Measurements from ENCODE around the gene CACNA1S. TPM values are rescaled to one million over a fixed set of nuclear protein-coding genes. Genes with fewer than 3 reads are reported as not detected.

Gene CACNA1S
- total and polyA plus RNA-seq, 2 experiments from 2014 or later: not detected

DNA sequence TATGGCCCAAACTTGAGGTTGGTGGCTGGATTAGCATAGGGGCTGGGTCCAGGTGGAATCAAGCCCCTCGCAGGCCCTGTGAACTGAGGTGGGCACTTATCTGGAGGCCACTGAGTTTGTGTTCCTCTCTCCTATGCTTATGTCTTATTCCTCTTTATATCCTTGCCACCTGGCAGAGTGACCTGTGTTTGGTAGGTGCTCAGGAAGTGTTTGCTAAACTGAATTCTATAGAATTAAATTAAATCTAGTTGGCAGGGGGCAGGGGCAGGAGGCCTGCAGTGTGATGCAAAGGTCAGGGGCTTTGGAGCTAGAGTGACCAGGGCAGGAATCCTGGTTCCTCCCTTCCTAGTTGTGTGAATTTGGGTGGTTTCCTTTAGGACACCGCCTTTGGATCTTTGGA, 43.1 kb upstream of the CACNA1S start:
- no peak for TF ChIP-seq EZH2phosphoT487 (IDR thresholded peaks at IDR 0.05; ENCODE audit: insufficient read depth, low read depth)
- no peak for TF ChIP-seq EZH2 (IDR thresholded peaks at IDR 0.05; ENCODE audit: insufficient read depth, poor library complexity, severe bottlenecking)
- Histone ChIP-seq H3K9me2 (ENCODE audit: insufficient read depth) (no peaks in the 10 kb centered on the region), H3K79me2 (ENCODE audit: insufficient read depth) (peaks cover 12% of the 10 kb centered on the region), H4K20me1 (ENCODE audit: insufficient read depth) (no peaks in the 10 kb centered on the region), H3K4me2 (ENCODE audit: unreplicated experiment) (no peak overlapping the region), H3K9me3 (ENCODE audit: low read depth) (no peaks in the 10 kb centered on the region), H3K27me3 (replicated peaks; ENCODE audit: insufficient read depth) (no peaks in the 10 kb centered on the region), H3K9ac (no peak overlapping the region), H3K36me3 (ENCODE audit: low read depth) (no peaks in the 10 kb centered on the region), H2AFZ (no peak overlapping the region), H3K4me1 (ENCODE audit: insufficient read depth) (peaks cover 8% of the 10 kb centered on the region), H3K4me3 (no peak overlapping the region), H3F3A (ENCODE audit: insufficient read depth) (no peaks in the 10 kb centered on the region), H3K27ac (no peak overlapping the region)
- DNase-seq: no peak
- in situ Hi-C loops (cut with MboI): no loop called here
- 47 to 100% methylated on average over 1 to 2 of the region's 2 CpGs for WGBS, 2 experiments (ENCODE audit: low coverage in 1 of 2, low lambda C conversion rate in 2 of 2, missing lambda C conversion rate in 2 of 2)

DNA sequence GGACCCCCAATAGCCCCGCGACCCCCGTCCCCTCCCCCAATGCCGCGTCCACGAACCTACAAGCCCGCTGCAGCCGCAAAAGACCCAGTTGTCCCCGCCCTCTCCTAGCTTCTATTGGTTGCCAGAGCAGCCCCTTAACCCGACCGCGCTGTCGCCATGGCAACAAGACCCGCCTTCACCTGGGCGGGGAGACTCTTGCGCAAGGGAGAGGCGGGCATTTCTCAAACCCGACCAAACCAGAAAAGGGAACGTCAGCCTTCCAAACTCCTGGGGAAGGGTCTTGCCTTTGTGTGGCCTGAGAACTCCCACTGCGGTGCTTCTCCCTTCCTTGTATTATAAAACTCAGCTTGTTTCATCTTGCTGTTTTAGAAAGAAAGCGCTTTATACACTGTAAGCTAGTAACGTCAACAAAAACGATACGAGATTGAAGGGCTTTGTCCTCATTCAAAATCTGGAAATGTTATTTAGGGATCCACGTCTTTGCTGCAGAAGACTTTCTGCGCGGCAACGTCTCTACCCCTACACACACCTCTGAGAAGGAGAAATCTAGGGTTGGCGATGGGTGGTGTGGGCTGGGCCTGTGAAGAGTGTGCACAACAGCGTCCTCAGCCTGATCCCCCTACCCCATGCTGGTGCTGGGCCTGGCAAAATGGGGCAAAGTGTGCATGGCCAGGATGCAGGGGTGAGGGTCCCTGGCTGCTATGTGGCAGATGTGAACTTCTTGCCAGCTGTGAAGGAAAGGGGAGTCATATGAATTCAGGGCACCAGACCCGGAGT, 42.4 kb upstream of the CACNA1S start, which contains the start of gene TMEM9:
TMEM9 (minus strand) TSS at position 86 of the 777 bp plus-strand sequence. CDS start 551 bp downstream, outside the sequence.
- Histone ChIP-seq H3K27ac (no peak within 1 kb of the TSS), H3K9me2 (ENCODE audit: insufficient read depth) (no peaks in the 10 kb centered on the region), H3K4me3 (peak within 1 kb of the TSS; percentile 85), H3K4me2 (ENCODE audit: unreplicated experiment) (peak within 1 kb of the TSS; percentile 96), H3K9ac (peak within 1 kb of the TSS; percentile 85), H4K20me1 (ENCODE audit: insufficient read depth) (no peaks in the 10 kb centered on the region), H3K79me2 (ENCODE audit: insufficient read depth) (peaks cover 12% of the 10 kb centered on the region), H3F3A (ENCODE audit: insufficient read depth) (no peaks in the 10 kb centered on the region), H3K9me3 (ENCODE audit: low read depth) (no peaks in the 10 kb centered on the region), H3K36me3 (ENCODE audit: low read depth) (no peaks in the 10 kb centered on the region), H3K4me1 (ENCODE audit: insufficient read depth) (peaks cover 8% of the 10 kb centered on the region), H3K27me3 (replicated peaks; ENCODE audit: insufficient read depth) (no peaks in the 10 kb centered on the region), H2AFZ (peak within 1 kb of the TSS; percentile 95)
- 7 to 8% methylated on average over 31 of the region's 31 CpGs for WGBS, 2 experiments (ENCODE audit: low coverage in 1 of 2, low lambda C conversion rate in 2 of 2, missing lambda C conversion rate in 2 of 2)
- TF ChIP-seq EZH2phosphoT487 (IDR thresholded peaks at IDR 0.05; ENCODE audit: insufficient read depth, low read depth) (no peak), EZH2 (IDR thresholded peaks at IDR 0.05; ENCODE audit: insufficient read depth, poor library complexity, severe bottlenecking) (no peak)
- in situ Hi-C loops (cut with MboI): no loop called here
- DNase-seq: peak; percentile 96

DNA sequence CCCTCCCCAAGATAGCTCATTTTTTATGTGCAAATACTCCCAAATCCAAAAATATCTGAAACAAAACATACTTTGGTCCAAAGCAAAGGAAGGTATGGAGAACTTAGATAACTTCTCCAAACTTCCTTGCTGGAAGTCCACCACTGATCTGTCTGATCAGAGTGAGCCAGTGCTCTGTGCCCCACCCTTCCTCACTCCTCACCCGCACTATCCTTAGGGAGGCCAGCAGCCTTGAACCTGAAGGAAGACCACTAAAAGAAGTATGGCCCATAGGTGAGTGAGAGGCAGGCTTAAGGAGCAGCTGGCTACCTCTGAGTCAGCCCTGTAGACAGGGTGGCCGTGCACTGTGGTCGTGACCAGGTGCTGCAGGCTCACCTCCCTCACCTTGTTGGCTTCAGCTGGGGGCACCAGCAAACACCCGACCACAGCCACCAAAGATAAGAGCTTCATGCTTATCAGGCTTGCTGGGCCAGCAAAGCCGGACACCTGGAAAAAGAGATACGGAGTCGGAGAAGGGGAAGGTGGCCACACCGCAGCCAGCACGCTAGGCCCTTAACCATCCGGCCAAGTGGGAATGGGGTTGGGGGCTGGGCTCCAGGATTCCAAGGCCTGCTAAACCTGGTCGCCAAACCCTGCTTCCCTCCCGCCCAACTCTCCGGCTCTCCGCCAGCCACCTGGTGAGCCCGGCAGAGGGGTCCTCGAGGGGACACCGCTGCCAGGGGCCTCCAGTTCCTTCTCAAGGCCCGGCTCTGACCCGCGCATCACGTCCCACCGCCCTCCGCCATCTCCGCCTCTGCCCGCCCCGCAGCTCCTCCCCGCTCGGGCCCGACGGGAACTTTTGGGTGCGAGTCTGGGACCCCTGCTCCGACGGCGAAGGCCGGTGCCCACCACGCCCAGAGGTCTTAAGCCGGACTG, 41.5 kb upstream of the CACNA1S start:
- H4K20me1 ChIP-seq (ENCODE audit: insufficient read depth): no peaks in the 10 kb centered on the region
- H3K9me3 ChIP-seq (ENCODE audit: low read depth): no peaks in the 10 kb centered on the region
- WGBS, 2 experiments (ENCODE audit: low coverage in 1 of 2, low lambda C conversion rate in 2 of 2, missing lambda C conversion rate in 2 of 2): 4% methylated on average over 33 to 35 of the region's 37 CpGs
- peak overlapping the region; percentile 85 for H3K9ac ChIP-seq
- in situ Hi-C loops (cut with MboI): no loop called here
- H3K4me3 ChIP-seq: peak overlapping the region; percentile 85
- peaks cover 12% of the 10 kb centered on the region for H3K79me2 ChIP-seq (ENCODE audit: insufficient read depth)
- no peaks in the 10 kb centered on the region for H3K36me3 ChIP-seq (ENCODE audit: low read depth)
- no peaks in the 10 kb centered on the region for H3K27me3 ChIP-seq (replicated peaks; ENCODE audit: insufficient read depth)
- TF ChIP-seq EZH2phosphoT487 (IDR thresholded peaks at IDR 0.05; ENCODE audit: insufficient read depth, low read depth): no peak
- no peak for TF ChIP-seq EZH2 (IDR thresholded peaks at IDR 0.05; ENCODE audit: insufficient read depth, poor library complexity, severe bottlenecking)
- no peak for DNase-seq
- H3K4me2 ChIP-seq (ENCODE audit: unreplicated experiment): peak overlapping the region; percentile 96
- H3K9me2 ChIP-seq (ENCODE audit: insufficient read depth): no peaks in the 10 kb centered on the region
- H3K4me1 ChIP-seq (ENCODE audit: insufficient read depth): peaks cover 8% of the 10 kb centered on the region
- H3F3A ChIP-seq (ENCODE audit: insufficient read depth): no peaks in the 10 kb centered on the region
- peak overlapping the region; percentile 95 for H2AFZ ChIP-seq
- H3K27ac ChIP-seq: no peak overlapping the region

DNA sequence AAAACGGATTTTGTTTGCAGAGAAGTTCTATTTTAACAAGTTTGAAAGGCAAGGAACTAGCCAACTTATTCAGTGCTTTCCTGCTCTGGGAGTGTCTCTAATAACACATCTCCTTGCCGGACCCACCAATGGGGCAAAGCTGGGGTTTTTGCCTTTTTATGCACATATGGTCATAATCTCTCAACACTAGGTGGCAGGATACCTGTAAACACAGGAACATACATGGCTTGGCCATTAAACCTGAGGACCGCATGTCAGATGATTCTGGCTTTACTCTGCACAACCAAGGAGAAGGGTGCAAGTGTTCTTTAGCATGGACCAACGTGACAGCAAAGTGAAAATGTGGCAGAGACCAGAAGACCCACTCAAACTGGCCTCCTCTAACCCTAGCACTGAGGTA, 37.2 kb upstream of the CACNA1S start:
- peaks cover 5% of the 10 kb centered on the region; the same call in 1 of the 2 replicates for H3K36me3 ChIP-seq (ENCODE audit: low read depth)
- in situ Hi-C loops (cut with MboI): no loop called here
- DNase-seq: peak; percentile 57

More for the DNA sequence above, 37.2 kb upstream of the CACNA1S start:
- Histone ChIP-seq H3K4me1 (ENCODE audit: insufficient read depth) (peaks cover 8% of the 10 kb centered on the region), H3K4me3 (no peak overlapping the region), H2AFZ (no peak overlapping the region), H3K4me2 (ENCODE audit: unreplicated experiment) (no peak overlapping the region), H3K9me3 (ENCODE audit: low read depth) (no peaks in the 10 kb centered on the region), H3K27me3 (replicated peaks; ENCODE audit: insufficient read depth) (no peaks in the 10 kb centered on the region), H3K9me2 (ENCODE audit: insufficient read depth) (no peaks in the 10 kb centered on the region), H3K79me2 (ENCODE audit: insufficient read depth) (peaks cover 12% of the 10 kb centered on the region), H3K27ac (no peak overlapping the region), H3K9ac (no peak overlapping the region), H3F3A (ENCODE audit: insufficient read depth) (no peaks in the 10 kb centered on the region), H4K20me1 (ENCODE audit: insufficient read depth) (no peaks in the 10 kb centered on the region)
- 59 to 61% methylated on average over 4 of the region's 4 CpGs for WGBS, 2 experiments (ENCODE audit: low coverage in 1 of 2, low lambda C conversion rate in 2 of 2, missing lambda C conversion rate in 2 of 2)
- TF ChIP-seq EZH2phosphoT487 (IDR thresholded peaks at IDR 0.05; ENCODE audit: insufficient read depth, low read depth) (no peak), EZH2 (IDR thresholded peaks at IDR 0.05; ENCODE audit: insufficient read depth, poor library complexity, severe bottlenecking) (no peak)

All from GM23248 (cell line).